ENCODE results near the gene PNMT.

The PNMT gene

DNA sequence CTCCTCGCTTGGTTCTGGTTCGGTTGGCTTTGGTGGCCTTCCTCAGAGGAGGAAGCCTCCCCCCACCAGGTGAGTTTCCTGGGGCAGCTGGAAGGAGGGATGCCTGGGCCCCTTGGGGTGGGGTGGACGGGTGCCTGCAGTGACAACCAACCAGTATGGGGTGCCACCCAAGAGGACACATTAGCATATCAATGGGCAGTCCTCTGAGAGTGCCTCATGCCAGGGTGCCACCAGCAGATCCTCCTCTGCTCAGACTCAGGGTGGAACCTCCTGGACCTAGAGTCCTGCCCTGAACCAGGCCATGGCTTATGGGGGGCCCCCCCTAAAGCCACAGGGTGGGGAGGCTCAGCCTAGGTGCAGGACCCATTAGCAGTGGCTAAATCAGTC, 38.8 kb upstream of the PNMT start:
- H3K4me3 ChIP-seq (ENCODE audit: low read length) = no peak overlapping the region
- TF ChIP-seq, protein P1, sequence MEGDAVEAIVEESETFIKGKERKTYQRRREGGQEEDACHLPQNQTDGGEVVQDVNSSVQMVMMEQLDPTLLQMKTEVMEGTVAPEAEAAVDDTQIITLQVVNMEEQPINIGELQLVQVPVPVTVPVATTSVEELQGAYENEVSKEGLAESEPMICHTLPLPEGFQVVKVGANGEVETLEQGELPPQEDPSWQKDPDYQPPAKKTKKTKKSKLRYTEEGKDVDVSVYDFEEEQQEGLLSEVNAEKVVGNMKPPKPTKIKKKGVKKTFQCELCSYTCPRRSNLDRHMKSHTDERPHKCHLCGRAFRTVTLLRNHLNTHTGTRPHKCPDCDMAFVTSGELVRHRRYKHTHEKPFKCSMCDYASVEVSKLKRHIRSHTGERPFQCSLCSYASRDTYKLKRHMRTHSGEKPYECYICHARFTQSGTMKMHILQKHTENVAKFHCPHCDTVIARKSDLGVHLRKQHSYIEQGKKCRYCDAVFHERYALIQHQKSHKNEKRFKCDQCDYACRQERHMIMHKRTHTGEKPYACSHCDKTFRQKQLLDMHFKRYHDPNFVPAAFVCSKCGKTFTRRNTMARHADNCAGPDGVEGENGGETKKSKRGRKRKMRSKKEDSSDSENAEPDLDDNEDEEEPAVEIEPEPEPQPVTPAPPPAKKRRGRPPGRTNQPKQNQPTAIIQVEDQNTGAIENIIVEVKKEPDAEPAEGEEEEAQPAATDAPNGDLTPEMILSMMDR (conservative IDR thresholded peaks at IDR 0.05; ENCODE audit: low read length) = no peak
- DNase-seq (ENCODE audit: low read depth) = no peak

DNA sequence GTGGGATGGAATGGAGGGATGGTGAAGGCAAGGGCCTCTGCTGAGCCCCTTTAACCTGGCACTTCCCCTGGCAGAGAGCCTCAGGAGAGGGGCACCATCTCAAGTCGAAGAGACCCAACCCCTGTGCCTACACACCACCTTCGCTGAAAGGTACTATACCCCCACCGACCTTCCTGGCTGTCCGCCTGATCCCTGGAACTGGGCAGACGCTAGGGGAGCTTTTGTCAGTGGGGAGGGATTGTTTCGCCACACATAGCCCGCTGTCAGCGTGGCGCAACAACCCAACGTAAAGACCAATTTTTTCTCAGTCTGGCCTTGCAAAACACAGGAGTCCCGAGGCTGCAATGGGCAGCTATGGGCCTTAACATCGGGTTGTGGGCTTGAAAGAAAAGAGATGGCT, 38.4 kb upstream of the PNMT start:
- no peak overlapping the region for H3K4me3 ChIP-seq (ENCODE audit: low read length)
- TF ChIP-seq, protein P1 (conservative IDR thresholded peaks at IDR 0.05; ENCODE audit: low read length) = no peak
- no peak for DNase-seq (ENCODE audit: low read depth)

DNA sequence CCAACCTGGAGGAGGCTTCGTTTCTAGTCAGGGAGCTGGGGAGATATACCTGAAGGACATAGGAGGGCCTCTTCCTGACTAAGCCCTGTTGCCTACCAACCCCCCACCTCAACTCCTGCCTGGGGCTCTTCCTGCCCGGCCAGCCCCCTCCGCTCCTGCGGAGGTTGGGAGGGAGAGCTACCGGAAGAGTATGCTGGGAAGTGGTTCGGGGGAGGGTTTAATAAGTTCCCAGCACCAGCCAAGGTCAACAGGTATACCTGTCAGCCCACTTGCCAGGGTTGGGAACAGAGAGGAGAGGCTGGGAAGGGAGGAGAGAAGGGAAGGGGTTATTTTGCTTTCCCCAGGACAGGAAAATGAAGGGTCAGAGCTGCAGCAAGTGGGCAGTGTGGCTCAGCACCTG, 36.9 kb upstream of the PNMT start:
- TF ChIP-seq, protein P1 (conservative IDR thresholded peaks at IDR 0.05; ENCODE audit: low read length) = no peak
- no peak for DNase-seq (ENCODE audit: low read depth)
- no peak overlapping the region for H3K4me3 ChIP-seq (ENCODE audit: low read length)

DNA sequence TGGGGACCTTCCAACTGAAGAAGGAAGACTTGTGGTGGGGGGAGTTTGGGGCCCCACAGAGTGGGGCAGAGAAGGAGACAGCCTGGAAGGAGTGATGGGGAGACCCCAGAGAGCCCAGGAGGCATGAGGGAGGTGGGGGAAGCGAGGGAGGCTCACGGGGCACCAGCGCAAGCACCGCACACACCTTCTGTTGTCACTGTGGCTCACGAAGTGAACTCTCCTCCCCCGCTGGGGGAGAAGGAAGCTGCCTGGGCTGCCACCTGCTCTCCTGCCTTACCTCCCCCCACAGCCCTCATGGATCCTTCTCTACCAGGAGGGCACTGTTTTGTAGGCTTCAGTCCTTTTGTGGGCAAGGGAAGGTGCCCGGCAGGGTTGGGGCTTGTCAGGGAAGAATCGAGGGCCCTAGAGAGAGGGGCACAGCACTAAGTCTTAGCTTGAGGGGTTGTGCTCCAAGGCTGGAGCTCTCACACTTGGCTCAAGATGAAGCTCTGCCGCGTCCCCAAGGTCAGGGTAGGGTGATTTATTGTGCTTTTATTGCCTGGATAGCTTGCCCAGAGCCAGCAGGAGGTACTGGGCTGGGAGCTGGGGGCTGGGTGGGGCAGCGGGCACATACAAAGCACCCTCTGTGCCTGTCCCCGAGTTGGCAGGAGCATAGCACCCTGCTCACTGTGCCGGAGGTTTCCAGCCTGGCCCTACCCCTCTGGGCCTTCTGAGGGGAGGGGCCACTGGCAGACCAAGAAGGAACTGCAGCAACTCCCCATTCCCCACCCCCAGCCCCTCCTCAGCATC, 35.9 kb upstream of the PNMT start:
- no peak for DNase-seq (ENCODE audit: low read depth)
- TF ChIP-seq, protein P1 (conservative IDR thresholded peaks at IDR 0.05; ENCODE audit: low read length) = no peak
- no peak overlapping the region for H3K4me3 ChIP-seq (ENCODE audit: low read length)

DNA sequence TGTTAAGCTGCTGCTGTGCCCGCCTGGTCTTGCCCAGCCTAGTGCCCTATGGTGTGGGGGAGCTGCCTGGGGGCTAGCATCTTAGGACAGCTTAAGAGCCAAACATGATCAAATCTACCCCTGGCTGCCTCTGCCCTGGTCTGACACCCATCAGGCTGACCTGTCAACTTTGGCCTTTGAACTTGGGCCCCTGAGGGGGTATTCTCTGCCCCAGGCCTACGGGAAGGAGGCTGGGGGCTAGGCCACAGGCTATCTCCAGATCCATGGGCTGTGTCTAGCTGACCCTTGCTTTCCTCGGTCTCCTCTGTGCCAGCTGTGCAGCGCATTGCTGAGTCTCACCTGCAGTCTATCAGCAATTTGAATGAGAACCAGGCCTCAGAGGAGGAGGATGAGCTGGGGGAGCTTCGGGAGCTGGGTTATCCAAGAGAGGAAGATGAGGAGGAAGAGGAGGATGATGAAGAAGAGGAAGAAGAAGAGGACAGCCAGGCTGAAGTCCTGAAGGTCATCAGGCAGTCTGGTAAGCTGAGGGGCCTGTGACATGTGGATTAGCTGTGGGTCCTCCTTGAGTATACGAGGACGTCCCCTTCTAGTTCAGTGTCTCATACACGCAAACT, 34.6 kb upstream of the PNMT start:
- no peak overlapping the region for H3K4me3 ChIP-seq (ENCODE audit: low read length)
- TF ChIP-seq, protein P1 (conservative IDR thresholded peaks at IDR 0.05; ENCODE audit: low read length) = no peak
- DNase-seq (ENCODE audit: low read depth) = no peak

DNA sequence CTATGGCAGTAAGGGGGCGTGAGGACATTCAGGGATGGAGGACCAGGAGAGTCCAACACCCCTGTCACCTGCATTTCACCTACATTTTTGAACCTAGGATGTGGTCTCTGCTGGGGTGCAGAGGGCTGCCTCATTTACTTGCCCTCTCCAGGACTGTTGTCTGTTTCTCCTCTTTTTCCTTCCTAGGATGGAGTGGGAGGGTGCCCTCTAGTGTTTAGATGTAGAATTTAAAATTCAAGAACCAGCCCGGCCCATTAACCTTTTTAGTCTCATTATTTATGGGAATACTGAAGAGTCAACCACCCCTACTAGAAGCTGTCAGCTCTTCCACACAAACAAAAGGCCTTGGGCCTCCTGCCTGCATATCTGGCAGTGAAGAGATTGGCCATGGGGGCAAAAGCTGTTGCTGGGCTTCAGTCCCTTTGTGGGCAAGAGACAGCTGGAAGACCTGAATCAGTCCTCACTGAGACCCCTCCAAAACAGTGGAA, 33.8 kb upstream of the PNMT start:
- DNase-seq (ENCODE audit: low read depth) = peak; percentile 42
- no peak overlapping the region for H3K4me3 ChIP-seq (ENCODE audit: low read length)
- TF ChIP-seq, protein P1 (conservative IDR thresholded peaks at IDR 0.05; ENCODE audit: low read length) = peak; percentile 72
